ENCODE data around the gene MACROD2. TPM values are rescaled to one million over a fixed set of nuclear protein-coding genes. Genes with fewer than 3 reads are reported as not detected.

The MACROD2 gene
- total RNA-seq, 1 donor, result 1.3 TPM

- TF ChIP-seq CTCF (IDR thresholded peaks at IDR 0.05; ENCODE audit: insufficient read depth, low read length), result no peak
- H3K4me3 ChIP-seq (ENCODE audit: low read depth, low read length), result no peak overlapping the region
- no peak for DNase-seq (ENCODE audit: low read depth)
Measured at GRCh38 chr20:15916623-15917022, 1921.3 kb downstream of the MACROD2 start.

- no peak overlapping the region for H3K4me3 ChIP-seq (ENCODE audit: low read depth, low read length)
- TF ChIP-seq CTCF (IDR thresholded peaks at IDR 0.05; ENCODE audit: insufficient read depth, low read length), result no peak
- no peak for DNase-seq (ENCODE audit: low read depth)
Measured at GRCh38 chr20:15917283-15917682, 1922.0 kb downstream of the MACROD2 start.

- no peak for DNase-seq (ENCODE audit: low read depth)
- no peak overlapping the region for H3K4me3 ChIP-seq (ENCODE audit: low read depth, low read length)
- TF ChIP-seq CTCF (IDR thresholded peaks at IDR 0.05; ENCODE audit: insufficient read depth, low read length), result no peak
Measured at GRCh38 chr20:15918631-15919030, 1923.3 kb downstream of the MACROD2 start.

GRCh38 chr20:15919118-15919517 is 1923.8 kb downstream of the MACROD2 start:
- H3K4me3 ChIP-seq (ENCODE audit: low read depth, low read length), result no peak overlapping the region
- DNase-seq (ENCODE audit: low read depth), result no peak
- TF ChIP-seq CTCF (IDR thresholded peaks at IDR 0.05; ENCODE audit: insufficient read depth, low read length), result no peak

- no peak for TF ChIP-seq CTCF (IDR thresholded peaks at IDR 0.05; ENCODE audit: insufficient read depth, low read length)
- no peak overlapping the region for H3K4me3 ChIP-seq (ENCODE audit: low read depth, low read length)
Measured at GRCh38 chr20:15921930-15922329, 1926.6 kb downstream of the MACROD2 start.

GRCh38 chr20:15922556-15922955 is 1927.2 kb downstream of the MACROD2 start:
- no peak overlapping the region for H3K4me3 ChIP-seq (ENCODE audit: low read depth, low read length)
- no peak for DNase-seq (ENCODE audit: low read depth)
- TF ChIP-seq CTCF (IDR thresholded peaks at IDR 0.05; ENCODE audit: insufficient read depth, low read length), result no peak

More at GRCh38 chr20:15921930-15922329, 1926.6 kb downstream of the MACROD2 start:
- no peak for DNase-seq (ENCODE audit: low read depth)

GRCh38 chr20:15923030-15923776 is 1927.9 kb downstream of the MACROD2 start:
- TF ChIP-seq CTCF (IDR thresholded peaks at IDR 0.05; ENCODE audit: insufficient read depth, low read length), result no peak
- DNase-seq (ENCODE audit: low read depth), result no peak
- H3K4me3 ChIP-seq (ENCODE audit: low read depth, low read length), result no peak overlapping the region
